Thoracic aorta (tissue), 2 donors: ENCODE results near the gene DPF3. TPM values are rescaled to one million over a fixed set of nuclear protein-coding genes. Genes with fewer than 3 reads are reported as not detected.

Experiments used
- ATAC-seq: fragments of 150-250 bp; one replicate; pipeline ENCODE4 v1.8.0; 2017; ENCODE audit warnings: low read depth; ENCODE audit not compliant: insufficient number of reproducible peaks, low FRiP score
- DNase-seq: peaks from one replicate; pipeline ENCODE4 v3.0.0-alpha.2; 2020; ENCODE audit warnings: low spot score
- H3K27ac ChIP-seq, 2 donors: fragments of 200-600 bp; sonication (generic); 1 replicate in 1 of 2; 2 replicates in 1 of 2; pipeline ENCODE4 v1.5.1; 2016; ENCODE audit warnings: mild to moderate bottlenecking in 2 of 2, moderate library complexity in 2 of 2
- H3K27me3 ChIP-seq: fragments of 200-600 bp; sonication (generic); replicated peaks from 2 replicates; pipeline ENCODE4 v1.6.0; 2016; ENCODE audit warnings: mild to moderate bottlenecking; ENCODE audit not compliant: insufficient read depth
- H3K36me3 ChIP-seq: fragments of 200-600 bp; sonication (generic); one replicate; pipeline ENCODE4 v1.5.1; 2016
- H3K4me1 ChIP-seq, 2 donors: fragments of 200-600 bp; sonication (generic); 1 replicate in 1 of 2; 2 replicates in 1 of 2; pipeline versions ENCODE4 v1.5.1 to v1.6.0; 2016; ENCODE audit warnings: low read depth in 2 of 2, mild to moderate bottlenecking in 1 of 2; ENCODE audit not compliant: control insufficient read depth in 1 of 2
- H3K4me3 ChIP-seq: fragments of 200-600 bp; sonication (generic); 2 replicates; pipeline ENCODE4 v1.5.1; 2016; ENCODE audit warnings: mild to moderate bottlenecking
- H3K9me3 ChIP-seq: fragments of 200-600 bp; sonication (generic); 2 replicates; pipeline ENCODE4 v1.5.1; 2016
- total RNA-seq, 2 donors: library from RNA; depleted of rRNA; stranded (reverse); fragments of >200 nt; gene quantifications; one replicate each; pipeline versions ENCODE4 v1.1.0 to v1.2.3, GENCODE V29; 2016
- TF ChIP-seq, protein P1 (sequence below): fragments of 200-600 bp; sonication (generic); IDR thresholded peaks from one replicate; pipeline ENCODE4 v1.5.1; 2019; ENCODE audit warnings: antibody characterized with exemption

The DPF3 gene
- total RNA-seq, 2 donors from 2014 or later: 2.2 to 8.9 TPM

DNA sequence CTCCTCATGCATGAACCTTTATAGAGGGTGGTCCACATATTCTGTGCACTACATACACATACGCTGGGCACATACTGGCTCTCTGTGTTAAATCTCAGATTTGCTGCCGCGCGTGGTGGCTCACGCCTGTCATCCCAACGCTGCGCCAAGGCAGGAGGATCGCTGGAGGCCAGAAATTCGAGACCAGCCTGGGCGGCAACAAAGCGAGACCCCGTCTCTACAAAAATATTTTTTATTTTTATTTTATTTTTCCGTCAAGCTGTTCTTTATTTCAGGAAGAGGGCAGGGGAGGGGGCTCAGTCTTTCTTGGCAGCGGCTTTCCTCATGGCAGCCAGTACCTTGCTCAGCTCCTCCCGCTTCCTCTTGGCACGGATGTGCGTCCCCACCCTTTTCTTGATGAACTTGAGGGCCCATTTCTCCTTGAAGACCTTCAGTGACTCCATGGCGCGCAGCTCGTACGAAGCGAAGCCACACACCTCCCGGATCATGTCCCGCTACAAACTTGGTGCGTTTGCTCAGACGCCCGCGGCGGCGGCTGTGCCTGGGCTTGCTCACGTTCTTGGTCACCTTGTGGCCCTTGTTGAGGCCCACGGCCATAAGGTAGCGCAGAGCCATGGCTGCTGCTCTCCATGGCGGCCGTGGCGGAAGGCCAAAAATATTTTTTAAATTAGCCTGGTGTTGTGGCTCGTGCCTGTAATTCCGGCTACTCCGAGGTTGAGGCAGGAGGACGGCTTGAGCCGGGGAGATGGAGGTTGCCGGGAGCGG, 35.6 kb upstream of the DPF3 start:
- H3K9me3 ChIP-seq: no peaks in the 10 kb centered on the region
- no peak overlapping the region for H3K27ac ChIP-seq
- H3K27me3 ChIP-seq: no peaks in the 10 kb centered on the region
- no peak for DNase-seq
- H3K4me3 ChIP-seq: no peak overlapping the region
- H3K36me3 ChIP-seq: no peaks in the 10 kb centered on the region
- TF ChIP-seq, protein P1, sequence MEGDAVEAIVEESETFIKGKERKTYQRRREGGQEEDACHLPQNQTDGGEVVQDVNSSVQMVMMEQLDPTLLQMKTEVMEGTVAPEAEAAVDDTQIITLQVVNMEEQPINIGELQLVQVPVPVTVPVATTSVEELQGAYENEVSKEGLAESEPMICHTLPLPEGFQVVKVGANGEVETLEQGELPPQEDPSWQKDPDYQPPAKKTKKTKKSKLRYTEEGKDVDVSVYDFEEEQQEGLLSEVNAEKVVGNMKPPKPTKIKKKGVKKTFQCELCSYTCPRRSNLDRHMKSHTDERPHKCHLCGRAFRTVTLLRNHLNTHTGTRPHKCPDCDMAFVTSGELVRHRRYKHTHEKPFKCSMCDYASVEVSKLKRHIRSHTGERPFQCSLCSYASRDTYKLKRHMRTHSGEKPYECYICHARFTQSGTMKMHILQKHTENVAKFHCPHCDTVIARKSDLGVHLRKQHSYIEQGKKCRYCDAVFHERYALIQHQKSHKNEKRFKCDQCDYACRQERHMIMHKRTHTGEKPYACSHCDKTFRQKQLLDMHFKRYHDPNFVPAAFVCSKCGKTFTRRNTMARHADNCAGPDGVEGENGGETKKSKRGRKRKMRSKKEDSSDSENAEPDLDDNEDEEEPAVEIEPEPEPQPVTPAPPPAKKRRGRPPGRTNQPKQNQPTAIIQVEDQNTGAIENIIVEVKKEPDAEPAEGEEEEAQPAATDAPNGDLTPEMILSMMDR: no peak
- no peak for ATAC-seq
- peaks cover 3 to 13% of the 10 kb centered on the region in 2 donors for H3K4me1 ChIP-seq

DNA sequence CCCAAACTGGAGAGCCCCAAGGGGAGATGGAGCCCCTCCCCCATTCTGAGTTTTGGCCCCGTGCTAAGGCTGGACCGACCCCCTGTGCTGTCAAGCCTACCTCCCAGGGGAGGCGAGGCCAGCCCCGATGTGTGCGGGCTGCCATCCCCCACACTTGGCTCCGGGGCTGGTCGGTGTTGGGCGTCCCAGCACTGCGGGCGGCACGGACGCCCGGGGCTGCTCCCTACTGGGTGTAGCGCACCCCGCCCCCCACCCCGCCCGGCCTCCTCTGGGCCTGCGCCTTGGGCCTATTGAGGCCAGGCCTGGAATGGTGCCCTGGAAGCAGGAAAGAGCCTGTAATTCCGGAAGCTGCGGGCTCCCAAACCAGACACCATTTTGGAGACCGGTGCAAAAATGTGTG, 35.0 kb upstream of the DPF3 start:
- Histone ChIP-seq H3K9me3 (no peaks in the 10 kb centered on the region), H3K4me3 (no peak overlapping the region), H3K4me1 (peaks cover 3 to 13% of the 10 kb centered on the region in 2 donors), H3K27me3 (no peaks in the 10 kb centered on the region), H3K27ac (no peak overlapping the region), H3K36me3 (no peaks in the 10 kb centered on the region)
- no peak for ATAC-seq
- DNase-seq: no peak
- TF ChIP-seq, protein P1: no peak

DNA sequence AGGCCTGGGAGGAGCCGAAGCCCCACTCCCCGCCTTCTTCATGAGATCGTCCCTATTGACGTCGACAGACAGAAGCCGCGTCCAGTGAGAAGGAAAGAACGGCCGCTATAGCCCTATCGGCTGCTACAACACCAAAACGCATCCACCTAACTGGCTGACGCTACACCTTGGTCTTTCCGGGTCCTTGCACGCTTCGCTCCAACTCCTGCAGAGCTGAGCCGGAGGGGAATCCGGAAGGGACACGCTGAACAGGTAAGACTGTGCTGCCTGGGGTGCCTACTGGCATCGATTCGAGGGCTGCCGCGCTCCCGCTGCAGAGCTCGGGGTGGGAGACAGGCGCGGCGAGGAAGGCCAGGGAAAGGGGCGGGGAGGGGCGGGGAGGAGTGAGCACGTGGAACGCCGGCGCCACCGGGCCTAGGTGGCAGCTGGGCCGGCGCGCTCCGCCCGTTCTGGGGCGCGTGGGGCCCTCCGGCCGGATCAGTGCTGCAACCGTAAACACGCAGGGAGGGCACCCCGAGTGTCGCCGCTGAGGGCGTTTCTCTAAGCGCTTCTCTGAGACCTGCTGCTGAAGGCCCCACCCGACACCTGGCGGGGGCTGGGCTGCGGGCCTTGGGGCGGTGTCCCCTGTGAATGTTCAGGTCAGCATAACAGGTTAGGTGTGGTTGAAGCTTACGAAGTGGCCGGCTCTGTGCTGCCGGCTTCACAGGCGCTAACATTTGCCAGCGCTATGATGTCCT, 32.6 kb upstream of the DPF3 start, which contains the start of gene DCAF4:
Gene DCAF4 (plus strand): TSS at position 173 of the 737 bp plus-strand sequence. CDS start 11,515 bp downstream, outside the sequence.
- Histone ChIP-seq H3K27me3 (no peaks in the 10 kb centered on the region), H3K9me3 (no peaks in the 10 kb centered on the region), H3K27ac (peak within 1 kb of the TSS; percentile 49 to 56), H3K4me3 (peak within 1 kb of the TSS; percentile 94), H3K4me1 (peaks cover 3 to 13% of the 10 kb centered on the region in 2 donors), H3K36me3 (no peaks in the 10 kb centered on the region)
- peak; percentile 94 for DNase-seq
- TF ChIP-seq, protein P1: no peak
- peak; percentile 93 for ATAC-seq

DNA sequence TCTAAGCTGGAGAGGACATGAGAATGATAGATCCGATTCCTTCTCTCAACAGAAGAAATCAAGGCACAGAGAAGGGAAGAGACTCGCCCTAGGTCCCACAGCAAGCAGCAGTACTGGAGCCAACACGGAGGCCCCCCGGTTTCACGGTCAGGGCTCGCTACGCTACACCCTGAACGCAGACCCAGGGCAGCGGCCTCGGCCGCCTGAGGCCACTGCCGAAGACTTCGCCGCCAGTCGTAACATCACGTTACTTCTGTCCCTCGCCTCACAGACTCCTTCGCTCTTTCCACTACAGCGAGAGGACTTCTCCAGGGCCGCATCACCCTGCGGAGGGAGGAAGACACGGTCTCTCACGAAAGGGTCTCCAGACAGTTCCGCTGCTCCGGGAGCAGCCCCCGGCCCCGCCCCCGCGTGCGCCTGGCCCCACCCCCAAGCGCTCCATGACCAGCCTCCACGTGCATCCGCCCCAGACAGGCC, 32.0 kb upstream of the DPF3 start:
- H3K27me3 ChIP-seq: no peaks in the 10 kb centered on the region
- H3K36me3 ChIP-seq: no peaks in the 10 kb centered on the region
- H3K4me1 ChIP-seq: peaks cover 3 to 13% of the 10 kb centered on the region in 2 donors
- no peaks in the 10 kb centered on the region for H3K9me3 ChIP-seq
- no peak for DNase-seq
- peak; percentile 12 for ATAC-seq
- H3K27ac ChIP-seq: peak overlapping the region; percentile 25 to 47
- H3K4me3 ChIP-seq: peak overlapping the region; percentile 94
- TF ChIP-seq, protein P1: no peak

DNA sequence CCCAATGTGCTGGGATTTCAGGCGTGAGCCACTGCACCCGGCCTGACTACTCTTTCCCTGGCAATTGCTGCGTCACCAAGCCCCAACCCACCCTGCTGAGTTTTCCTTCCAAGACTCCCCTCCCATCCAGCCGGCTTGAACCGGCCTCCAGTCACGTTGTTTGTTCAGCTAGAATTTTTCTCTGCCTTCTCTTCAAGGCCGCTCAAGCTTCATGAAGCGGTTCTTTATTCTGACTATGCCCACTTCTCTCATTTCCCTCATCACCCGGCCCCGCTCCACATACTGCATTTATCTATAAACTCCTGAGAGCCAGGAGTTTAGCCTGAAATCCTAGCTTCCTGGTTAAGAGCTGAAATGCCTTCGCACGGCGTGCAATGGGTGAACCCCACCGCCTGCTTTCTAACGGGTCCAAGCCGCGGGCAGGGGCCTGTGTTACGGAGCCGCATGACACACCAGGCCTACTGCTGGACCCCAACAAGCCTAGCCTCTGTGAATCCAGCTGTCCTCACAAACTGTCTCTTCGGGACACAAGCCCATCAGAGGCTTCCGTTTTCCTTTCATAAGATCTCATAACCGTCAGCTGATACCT, 31.4 kb upstream of the DPF3 start:
- H3K27ac ChIP-seq: peak overlapping the region; percentile 25 to 47

More for the DNA sequence above, 31.4 kb upstream of the DPF3 start:
- Histone ChIP-seq H3K4me1 (peaks cover 3 to 13% of the 10 kb centered on the region in 2 donors), H3K9me3 (no peaks in the 10 kb centered on the region), H3K36me3 (no peaks in the 10 kb centered on the region), H3K27me3 (no peaks in the 10 kb centered on the region), H3K4me3 (peak overlapping the region; percentile 94)
- TF ChIP-seq, protein P1: no peak
- no peak for ATAC-seq
- no peak for DNase-seq
